Measurements from ENCODE around the gene CCDC154.
"Not testable (repeated sequence)": the region's sequence is repeated elsewhere in the genome, so short reads cannot be mapped to it uniquely, and the experiment has no call there.

GRCh38 chr16:1469141-1469540 is 24.8 kb upstream of the CCDC154 start:
- TF ChIP-seq CTCF, EZH2 (IDR thresholded peaks at IDR 0.05): not testable (repeated sequence)
